GM18858 (cell line): ENCODE measurements around the gene ZNF189.
A peak's percentile ranks its signal among the peaks of the same experiment; 100 is the strongest.

ENCODE experiments used
- ATAC-seq: cut with Tn5 transposase; IDR thresholded peaks from one replicate; pipeline ENCODE4 v1.9.1; 2021; ENCODE audit not compliant: unreplicated experiment

ZNF189 gene

DNA sequence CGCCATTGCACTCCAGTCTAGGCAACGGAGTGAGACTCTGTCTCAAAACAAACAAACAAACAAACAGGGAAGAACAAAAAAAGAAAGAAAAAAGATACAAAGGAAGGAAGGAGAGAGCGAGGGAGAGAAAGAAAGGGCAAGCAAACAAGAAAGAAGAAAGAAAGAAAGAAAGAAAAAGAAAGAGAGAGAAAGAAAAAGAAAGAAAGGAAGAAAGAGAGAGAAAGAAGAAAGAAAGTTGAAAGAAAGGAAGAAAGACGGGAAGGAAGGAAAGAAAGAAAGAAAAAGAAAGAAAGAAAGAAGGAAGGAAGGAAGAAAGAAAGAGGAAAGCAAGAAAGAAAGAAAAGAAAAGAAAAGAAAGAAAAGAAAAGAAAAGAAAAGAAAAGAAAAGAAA lies 50.0 kb downstream of the ZNF189 start:
- ATAC-seq = no peak

DNA sequence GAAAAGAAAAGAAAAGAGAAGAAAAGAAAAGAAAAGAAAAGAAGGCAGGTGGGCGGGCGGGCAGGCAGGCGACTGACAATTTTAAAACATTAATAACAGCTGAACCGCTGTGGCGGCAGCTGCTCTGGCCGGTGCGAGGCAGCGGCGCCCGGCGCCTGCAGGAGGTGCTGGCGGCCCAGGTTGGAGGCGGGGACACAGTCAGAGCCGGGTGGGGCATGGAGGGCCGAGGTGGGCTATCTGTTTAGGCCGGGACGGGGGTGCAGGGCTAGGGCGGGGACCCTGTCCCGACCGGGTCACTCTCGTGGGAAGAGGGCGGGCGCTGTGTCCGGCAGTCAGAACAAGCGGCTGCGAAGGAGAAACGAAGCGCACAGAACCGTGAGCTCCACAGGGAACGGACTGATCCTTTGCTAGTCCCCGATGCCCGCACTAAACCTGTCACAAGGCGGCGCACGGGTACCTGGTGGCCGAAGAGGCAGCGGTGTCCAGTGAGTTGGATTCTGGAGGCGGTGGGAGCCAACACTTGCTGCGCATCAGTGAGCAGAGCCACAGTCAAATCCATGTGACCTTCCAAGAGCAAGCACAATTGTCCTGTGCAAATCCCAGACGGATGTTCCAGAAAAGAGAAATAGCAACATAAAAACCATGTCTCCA lies 50.5 kb downstream of the ZNF189 start:
- ATAC-seq = peak; percentile 89

DNA sequence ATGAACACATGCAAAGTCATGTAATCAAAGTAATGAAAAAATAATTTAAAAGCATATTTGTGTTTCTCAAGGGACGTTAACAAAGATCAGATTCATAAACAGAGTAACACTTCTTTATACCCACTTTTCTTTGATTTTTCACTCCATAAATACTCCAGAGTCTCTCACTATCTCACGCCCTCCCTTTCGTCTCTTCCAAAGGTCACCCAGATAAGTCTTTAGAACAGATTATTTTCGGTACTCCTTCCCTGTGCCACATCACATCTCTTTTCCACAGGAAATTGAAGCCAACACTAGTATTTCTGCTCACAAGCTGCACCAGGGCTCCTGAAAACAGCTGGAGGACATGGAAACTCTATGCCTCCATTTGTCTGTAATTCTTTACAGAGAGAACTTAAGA lies 52.3 kb downstream of the ZNF189 start:
- no peak for ATAC-seq

DNA sequence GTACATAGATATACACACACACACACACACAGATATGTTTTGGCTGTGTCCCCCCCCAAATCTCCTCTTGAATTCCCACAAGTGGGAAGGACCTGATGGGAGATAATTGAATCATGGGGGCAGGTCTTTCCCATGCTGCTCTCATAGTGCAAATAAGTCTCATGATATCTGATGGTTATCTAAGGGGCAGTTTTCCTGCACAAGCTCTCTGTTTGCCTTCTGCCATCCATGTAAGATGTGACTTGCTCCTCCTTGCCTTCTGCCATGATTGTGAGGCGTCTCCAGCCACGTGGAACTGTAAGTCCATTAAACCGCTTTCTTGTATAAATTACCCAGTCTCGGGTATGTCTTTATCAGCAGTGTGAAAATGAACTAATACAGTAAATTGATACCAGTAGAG lies 52.8 kb downstream of the ZNF189 start:
- ATAC-seq = no peak

DNA sequence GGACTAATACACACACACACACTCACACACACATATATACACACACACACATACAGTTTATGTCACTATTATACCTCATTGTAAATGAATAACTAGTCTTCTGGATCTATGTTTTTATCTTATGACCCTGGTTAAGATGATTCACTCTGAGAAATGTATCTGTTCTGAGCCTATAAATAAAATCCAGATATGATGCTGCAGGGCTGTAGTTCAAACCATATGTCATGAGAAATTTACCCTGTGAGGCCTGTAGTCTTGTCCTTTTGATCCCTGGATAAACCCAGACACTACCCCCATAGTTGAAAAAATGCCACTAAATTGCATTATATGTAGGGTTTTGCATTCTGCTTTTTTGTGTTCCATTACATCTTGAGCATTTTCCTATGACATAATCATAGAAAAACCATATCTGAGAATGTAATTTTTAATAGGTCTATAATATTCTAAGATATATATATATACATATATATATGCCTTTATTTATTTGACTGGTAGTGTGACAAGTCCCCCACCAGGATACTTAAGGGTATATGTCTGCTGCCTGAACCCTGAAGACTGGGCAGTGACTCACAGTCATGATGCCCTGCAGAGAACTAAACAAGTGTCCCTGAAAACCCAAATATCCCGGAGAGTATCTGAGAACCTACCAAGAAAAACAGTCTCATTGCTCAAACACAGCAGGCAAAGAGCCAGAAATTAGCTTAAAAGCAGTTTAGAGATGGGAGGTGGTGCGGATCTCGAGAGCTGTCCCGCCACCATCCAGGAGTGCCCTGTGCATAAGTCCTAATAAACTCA lies 55.3 kb downstream of the ZNF189 start:
- no peak for ATAC-seq

DNA sequence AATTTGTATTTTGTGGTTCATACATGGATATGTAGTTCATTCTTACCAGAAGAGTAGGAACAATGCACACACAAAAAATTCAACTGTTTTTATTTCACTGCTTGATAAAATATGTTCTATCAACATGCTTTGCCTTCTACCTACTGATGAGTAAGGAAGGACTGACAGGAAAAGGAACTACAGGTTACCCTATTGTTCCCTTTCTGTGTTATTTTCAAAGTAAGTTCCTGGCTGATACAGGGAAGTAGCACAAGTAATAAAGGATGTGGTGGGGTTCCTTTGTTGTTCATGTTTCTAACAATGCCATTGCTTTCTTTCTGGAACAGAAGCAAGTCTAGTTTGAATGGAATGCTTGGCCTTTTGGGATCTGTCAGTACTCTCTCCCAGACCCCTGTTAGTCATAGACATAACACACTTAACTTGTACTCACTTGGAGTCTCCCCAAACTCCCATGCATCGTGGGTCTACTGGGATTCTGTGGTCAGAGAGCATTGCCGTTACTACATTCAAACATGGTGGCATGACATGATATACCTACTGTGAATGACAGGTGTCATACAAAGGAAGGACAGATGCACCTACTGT lies 57.1 kb downstream of the ZNF189 start:
- ATAC-seq = no peak

DNA sequence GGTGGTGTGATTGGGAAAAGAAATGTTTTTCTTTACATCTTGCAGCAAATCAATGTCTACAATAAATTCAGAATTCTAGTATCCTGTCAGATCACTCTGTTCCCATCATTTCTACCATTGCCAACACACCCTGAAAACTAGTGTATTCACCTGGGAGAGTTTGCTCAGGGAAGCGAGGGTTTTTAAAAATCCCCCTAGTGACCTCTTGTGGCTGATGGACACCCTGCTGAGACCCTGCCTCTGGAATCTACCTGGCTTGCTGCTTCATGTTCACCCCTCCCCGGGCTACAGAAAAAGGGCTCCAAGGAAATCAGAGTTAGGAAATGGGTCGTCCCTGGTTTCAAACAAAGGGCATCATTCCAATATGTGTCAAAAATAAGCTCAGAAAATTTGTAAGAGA lies 58.4 kb downstream of the ZNF189 start:
- no peak for ATAC-seq

DNA sequence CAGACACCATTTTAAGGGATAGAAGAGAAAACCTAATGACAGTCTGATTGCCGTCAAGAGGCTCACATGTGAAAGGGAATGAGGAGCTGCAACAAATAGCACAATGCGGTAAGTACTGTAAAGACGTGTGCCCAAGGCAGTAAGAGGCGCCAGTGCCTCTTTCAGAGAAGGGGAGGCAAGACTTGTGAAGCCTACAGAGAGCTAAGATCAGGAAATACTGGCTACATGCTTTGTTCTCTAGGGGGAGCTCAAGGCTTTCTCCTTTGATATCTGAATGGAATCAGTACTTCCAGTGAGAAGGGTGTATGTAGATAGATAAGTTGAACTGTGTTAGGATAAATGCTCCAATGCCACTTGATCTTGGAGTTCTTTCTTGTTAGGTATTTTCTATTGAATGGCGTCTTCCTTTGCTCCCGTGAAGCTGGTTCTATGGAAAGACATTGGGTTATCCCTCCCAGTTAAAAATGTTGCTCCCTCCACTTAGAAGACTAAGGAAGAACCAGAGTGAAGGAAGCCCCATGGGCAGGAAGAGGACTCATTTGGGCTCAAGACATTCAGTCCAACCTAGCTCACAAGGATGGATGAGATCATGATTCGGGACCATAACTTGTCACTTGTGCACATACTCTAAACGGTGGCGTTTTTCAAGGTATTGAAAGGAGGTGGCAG lies 60.4 kb downstream of the ZNF189 start:
- peak; percentile 88 for ATAC-seq
